Measurements from ENCODE around the gene NEURL1.
A peak's percentile ranks its signal among the peaks of the same experiment; 100 is the strongest.

Gene NEURL1

DNA sequence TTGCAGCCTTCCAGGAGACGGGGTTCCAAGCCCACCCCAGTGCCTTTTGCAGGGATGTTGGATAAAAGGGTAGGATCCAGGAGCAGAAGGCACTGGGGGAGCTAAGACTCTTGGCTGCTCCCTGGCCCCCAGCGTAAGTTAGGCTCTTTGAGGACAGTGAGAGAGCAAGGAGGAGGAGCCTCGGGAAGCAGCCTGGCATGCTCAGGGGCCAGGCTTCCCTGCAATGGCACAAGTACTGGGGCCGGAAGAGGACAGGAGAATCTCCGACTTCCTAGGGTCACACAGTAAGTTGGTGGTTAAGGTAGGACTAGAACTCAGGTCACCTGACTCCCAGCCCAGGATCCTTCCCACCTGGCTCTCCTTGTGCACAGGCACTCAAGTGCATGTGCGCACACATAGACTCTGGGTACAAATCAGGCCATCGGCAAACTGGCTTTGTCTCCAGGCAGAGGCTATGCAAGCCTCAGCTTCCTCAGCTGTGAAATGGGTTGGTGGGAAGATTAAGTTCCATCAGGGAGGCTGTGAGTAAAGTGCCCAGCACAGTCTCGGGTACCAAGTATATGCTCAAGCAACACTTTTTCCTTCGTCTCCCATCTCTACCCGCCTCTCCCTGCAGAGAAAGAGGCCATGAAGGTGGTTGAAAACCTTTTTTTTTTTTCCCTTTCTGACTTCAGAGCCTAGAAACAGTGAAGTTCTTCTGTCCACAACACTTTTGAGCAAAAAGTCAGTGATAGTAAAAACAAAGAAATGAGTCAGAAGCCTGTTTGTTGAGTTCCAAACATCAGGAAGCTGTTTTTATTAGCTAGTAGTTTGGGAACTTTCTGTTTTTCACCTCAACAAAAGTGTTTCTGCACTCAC is 79.1 kb downstream of the NEURL1 start:
- Mint-ChIP-seq H3K4me1 (no peaks in the 10 kb centered on the region), H3K9me3 (no peaks in the 10 kb centered on the region), H3K27me3 (peaks cover 22% of the 10 kb centered on the region), H3K36me3 (no peaks in the 10 kb centered on the region), H3K4me3 (no peak overlapping the region), H3K27ac (no peak overlapping the region)
- DNase-seq (ENCODE audit: low spot score in 2 of 2) = no peak
- no peak for ATAC-seq (ENCODE audit: low read depth)

DNA sequence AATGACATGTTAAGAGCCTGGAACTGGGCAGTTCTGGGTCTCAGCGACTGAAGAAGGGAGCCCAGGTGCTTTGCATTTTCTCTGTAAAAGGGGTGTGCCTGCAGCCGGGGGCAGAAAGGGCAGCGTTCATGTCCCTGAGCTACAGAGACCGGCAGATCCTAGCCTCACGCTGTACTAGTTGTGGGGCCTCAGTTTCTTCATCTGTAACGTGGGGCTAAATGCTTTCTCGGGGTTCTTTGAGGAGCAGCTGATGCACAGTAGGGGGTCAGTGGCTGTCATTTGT is 79.6 kb downstream of the NEURL1 start:
- no peak for ATAC-seq (ENCODE audit: low read depth)
- no peak overlapping the region for H3K27ac Mint-ChIP-seq
- no peak overlapping the region for H3K4me3 Mint-ChIP-seq
- H3K9me3 Mint-ChIP-seq = no peaks in the 10 kb centered on the region
- H3K4me1 Mint-ChIP-seq = no peaks in the 10 kb centered on the region
- no peaks in the 10 kb centered on the region for H3K36me3 Mint-ChIP-seq
- peaks cover 22% of the 10 kb centered on the region for H3K27me3 Mint-ChIP-seq
- no peak for DNase-seq (ENCODE audit: low spot score in 2 of 2)

GRCh38 chr10:103574097-103575061 is 80.9 kb downstream of the NEURL1 start:
- H3K4me3 Mint-ChIP-seq = no peak overlapping the region
- H3K9me3 Mint-ChIP-seq = no peaks in the 10 kb centered on the region
- H3K36me3 Mint-ChIP-seq = no peaks in the 10 kb centered on the region
- peaks cover 20% of the 10 kb centered on the region for H3K27me3 Mint-ChIP-seq
- H3K4me1 Mint-ChIP-seq = no peaks in the 10 kb centered on the region
- ATAC-seq (ENCODE audit: low read depth) (no peak), DNase-seq (ENCODE audit: low spot score in 2 of 2) (no peak)
- no peak overlapping the region for H3K27ac Mint-ChIP-seq

GRCh38 chr10:103575416-103576075 is 82.0 kb downstream of the NEURL1 start:
- Mint-ChIP-seq H3K27ac (no peak overlapping the region), H3K36me3 (no peaks in the 10 kb centered on the region), H3K4me1 (no peaks in the 10 kb centered on the region), H3K4me3 (no peak overlapping the region), H3K27me3 (peaks cover 15% of the 10 kb centered on the region), H3K9me3 (no peaks in the 10 kb centered on the region)
- no peak for ATAC-seq (ENCODE audit: low read depth)
- DNase-seq (ENCODE audit: low spot score in 2 of 2) = no peak

DNA sequence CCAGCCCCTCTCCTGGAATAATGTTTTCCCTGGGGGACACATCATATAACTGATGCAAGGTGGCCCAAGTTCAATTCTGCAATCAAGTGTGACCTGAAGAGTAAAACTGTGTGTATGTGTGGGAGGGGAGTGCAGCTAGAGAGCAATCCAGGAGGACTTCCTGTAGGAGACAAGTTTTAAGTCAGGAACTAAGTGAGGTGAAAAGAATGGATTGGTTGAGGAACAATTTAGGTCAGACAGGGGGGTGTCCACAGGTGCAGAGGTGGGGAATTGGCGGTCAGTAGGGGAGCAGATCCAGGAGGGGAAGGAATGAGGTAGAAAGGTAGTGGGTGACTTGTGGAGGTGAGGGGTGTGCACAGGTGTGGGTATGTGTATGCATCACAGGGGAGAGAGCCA is 82.6 kb downstream of the NEURL1 start:
- H3K4me1 Mint-ChIP-seq = no peaks in the 10 kb centered on the region
- H3K27me3 Mint-ChIP-seq = peaks cover 16% of the 10 kb centered on the region
- H3K36me3 Mint-ChIP-seq = no peaks in the 10 kb centered on the region
- ATAC-seq (ENCODE audit: low read depth) (no peak), DNase-seq (ENCODE audit: low spot score in 2 of 2) (no peak)
- no peaks in the 10 kb centered on the region for H3K9me3 Mint-ChIP-seq
- H3K27ac Mint-ChIP-seq = no peak overlapping the region
- no peak overlapping the region for H3K4me3 Mint-ChIP-seq

GRCh38 chr10:103576862-103577261 is 83.4 kb downstream of the NEURL1 start:
- H3K27ac Mint-ChIP-seq = no peak overlapping the region
- H3K4me1 Mint-ChIP-seq = no peaks in the 10 kb centered on the region
- DNase-seq (ENCODE audit: low spot score in 2 of 2) (no peak), ATAC-seq (ENCODE audit: low read depth) (no peak)
- no peak overlapping the region for H3K4me3 Mint-ChIP-seq
- H3K9me3 Mint-ChIP-seq = no peaks in the 10 kb centered on the region
- no peaks in the 10 kb centered on the region for H3K36me3 Mint-ChIP-seq
- peaks cover 14% of the 10 kb centered on the region for H3K27me3 Mint-ChIP-seq

GRCh38 chr10:103578782-103579382 is 85.4 kb downstream of the NEURL1 start:
- Mint-ChIP-seq H3K27me3 (peaks cover 8% of the 10 kb centered on the region), H3K9me3 (no peaks in the 10 kb centered on the region), H3K36me3 (no peaks in the 10 kb centered on the region), H3K4me3 (no peak overlapping the region), H3K4me1 (peaks cover 1% of the 10 kb centered on the region), H3K27ac (no peak overlapping the region)
- DNase-seq (ENCODE audit: low spot score in 2 of 2) = no peak
- no peak for ATAC-seq (ENCODE audit: low read depth)

GRCh38 chr10:103580011-103580410 is 86.5 kb downstream of the NEURL1 start:
- DNase-seq (ENCODE audit: low spot score in 2 of 2) (no peak), ATAC-seq (ENCODE audit: low read depth) (no peak)
- H3K4me1 Mint-ChIP-seq = peaks cover 2% of the 10 kb centered on the region
- H3K4me3 Mint-ChIP-seq = no peak overlapping the region
- H3K36me3 Mint-ChIP-seq = no peaks in the 10 kb centered on the region
- H3K27me3 Mint-ChIP-seq = peaks cover 7% of the 10 kb centered on the region
- H3K27ac Mint-ChIP-seq = no peak overlapping the region
- H3K9me3 Mint-ChIP-seq = no peaks in the 10 kb centered on the region

GRCh38 chr10:103580430-103580829 is 86.9 kb downstream of the NEURL1 start:
- ATAC-seq (ENCODE audit: low read depth) = no peak
- H3K36me3 Mint-ChIP-seq = no peaks in the 10 kb centered on the region

GRCh38 chr10:103581499-103581898 is 88.0 kb downstream of the NEURL1 start:
- ATAC-seq (ENCODE audit: low read depth) = no peak
- no peak overlapping the region for H3K27ac Mint-ChIP-seq

More at GRCh38 chr10:103580430-103580829, 86.9 kb downstream of the NEURL1 start:
- peaks cover 2% of the 10 kb centered on the region for H3K4me1 Mint-ChIP-seq
- no peak overlapping the region for H3K27ac Mint-ChIP-seq
- no peaks in the 10 kb centered on the region for H3K9me3 Mint-ChIP-seq
- no peak for DNase-seq (ENCODE audit: low spot score in 2 of 2)
- H3K4me3 Mint-ChIP-seq = no peak overlapping the region
- peaks cover 5% of the 10 kb centered on the region for H3K27me3 Mint-ChIP-seq

DNA sequence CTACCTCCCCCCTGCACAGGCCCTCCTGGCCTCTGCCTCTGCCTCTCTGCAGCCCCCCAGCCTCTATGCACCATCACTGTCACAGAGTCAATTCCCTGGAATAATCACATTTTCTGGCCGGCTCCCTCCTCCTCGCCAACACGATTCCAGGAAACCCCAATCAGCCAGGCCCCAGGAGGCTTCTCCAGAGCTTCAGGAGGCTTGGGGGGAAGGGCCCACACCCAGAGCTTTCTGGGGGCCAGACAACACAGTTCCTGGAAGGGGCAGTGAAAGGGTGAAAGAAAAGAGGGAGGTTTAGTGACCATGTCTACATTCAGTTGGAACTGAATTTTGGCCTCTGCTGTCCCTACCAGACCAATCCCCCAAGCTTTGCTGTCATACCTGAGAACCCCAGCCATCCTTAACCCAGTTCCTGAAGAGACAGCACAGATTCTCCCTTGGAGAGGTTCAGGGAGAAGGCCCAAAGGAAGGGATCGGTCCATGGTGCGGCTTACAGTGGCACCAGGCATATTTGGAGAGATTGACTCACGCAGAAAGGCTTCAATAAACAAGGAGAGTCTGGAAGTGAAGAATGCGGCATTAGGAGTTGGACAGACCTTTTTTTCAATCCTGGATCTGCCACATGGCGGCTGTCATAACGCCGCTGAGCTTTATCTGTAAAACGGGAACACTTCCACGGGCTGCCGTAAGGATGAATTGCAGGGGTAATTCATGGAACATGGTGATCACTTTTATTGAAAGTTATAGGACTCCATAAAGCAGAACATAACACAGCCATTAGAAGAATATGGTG is 89.0 kb downstream of the NEURL1 start:
- Mint-ChIP-seq H3K36me3 (peaks cover 1% of the 10 kb centered on the region), H3K4me3 (peak overlapping the region; percentile 12), H3K9me3 (peaks cover under 1% of the 10 kb centered on the region), H3K27ac (no peak overlapping the region), H3K27me3 (peaks cover 2% of the 10 kb centered on the region), H3K4me1 (peaks cover 2% of the 10 kb centered on the region)
- no peak for ATAC-seq (ENCODE audit: low read depth)
- no peak for DNase-seq (ENCODE audit: low spot score in 2 of 2)

More at GRCh38 chr10:103581499-103581898, 88.0 kb downstream of the NEURL1 start:
- Mint-ChIP-seq H3K36me3 (no peaks in the 10 kb centered on the region), H3K9me3 (no peaks in the 10 kb centered on the region), H3K4me3 (no peak overlapping the region), H3K4me1 (peaks cover 2% of the 10 kb centered on the region), H3K27me3 (peaks cover 2% of the 10 kb centered on the region)
- DNase-seq (ENCODE audit: low spot score in 2 of 2) = no peak

- H3K27me3 Mint-ChIP-seq = peaks cover 2% of the 10 kb centered on the region
- peak overlapping the region; percentile 69 for H3K27ac Mint-ChIP-seq
- DNase-seq (ENCODE audit: low spot score in 2 of 2) = no peak
- peaks cover 4% of the 10 kb centered on the region for H3K4me1 Mint-ChIP-seq
- H3K4me3 Mint-ChIP-seq = peak overlapping the region; percentile 83
- peak; percentile 11 for ATAC-seq (ENCODE audit: low read depth)
- H3K36me3 Mint-ChIP-seq = peaks cover 2% of the 10 kb centered on the region
- peaks cover 2% of the 10 kb centered on the region for H3K9me3 Mint-ChIP-seq
Observed at GRCh38 chr10:103583871-103584215, 90.3 kb downstream of the NEURL1 start.

Data from memory B cell (primary cell).